Iris pigment epithelial cell (primary cell): Measurements from ENCODE around the gene STAT3.
A peak's percentile ranks its signal among the peaks of the same experiment; 100 is the strongest.
"Not testable (repeated sequence)": the region's sequence is repeated elsewhere in the genome, so short reads cannot be mapped to it uniquely, and the experiment has no call there.

Experiments used
- DNase-seq: peaks from one replicate; pipeline ENCODE4 v3.0.0-alpha.2; 2011; ENCODE audit warnings: low read depth

Gene STAT3

GRCh38 chr17:42409523-42410318 is 21.5 kb upstream of the STAT3 start:
- peak; percentile 93 for DNase-seq

GRCh38 chr17:42408061-42408460 is 19.8 kb upstream of the STAT3 start:
- no peak for DNase-seq

- no peak for DNase-seq
Measured at GRCh38 chr17:42407289-42407836, 19.1 kb upstream of the STAT3 start.

GRCh38 chr17:42406615-42407288 is 18.5 kb upstream of the STAT3 start:
- DNase-seq = no peak

GRCh38 chr17:42405963-42406495 is 17.8 kb upstream of the STAT3 start:
- peak; percentile 67 for DNase-seq

- no peak for DNase-seq
Measured at GRCh38 chr17:42405076-42405475, 16.8 kb upstream of the STAT3 start.

- no peak for DNase-seq
Measured at GRCh38 chr17:42404326-42405055, 16.2 kb upstream of the STAT3 start.

GRCh38 chr17:42403150-42403549 is 14.9 kb upstream of the STAT3 start:
- DNase-seq = no peak

- DNase-seq = no peak
Measured at GRCh38 chr17:42402117-42402516, 13.9 kb upstream of the STAT3 start.

GRCh38 chr17:42400844-42401375 is 12.7 kb upstream of the STAT3 start:
- not testable (repeated sequence) for DNase-seq

- DNase-seq = no peak
Measured at GRCh38 chr17:42399948-42400843, 12.0 kb upstream of the STAT3 start.

GRCh38 chr17:42399121-42399520 is 10.9 kb upstream of the STAT3 start:
- DNase-seq = no peak

- DNase-seq = not testable (repeated sequence)
Measured at GRCh38 chr17:42395601-42396000, 7.4 kb upstream of the STAT3 start.

- no peak for DNase-seq
Measured at GRCh38 chr17:42394838-42395237, 6.6 kb upstream of the STAT3 start.

- no peak for DNase-seq
Measured at GRCh38 chr17:42392692-42393415, 4.6 kb upstream of the STAT3 start.

GRCh38 chr17:42391439-42391838 is 3.2 kb upstream of the STAT3 start:
- not testable (repeated sequence) for DNase-seq

GRCh38 chr17:42389899-42390298 is 1.7 kb upstream of the STAT3 start:
- no peak for DNase-seq

GRCh38 chr17:42389135-42389417 is 834 bp upstream of the STAT3 start:
- no peak for DNase-seq

GRCh38 chr17:42387661-42388380 is 421 bp downstream of the STAT3 start:
- DNase-seq = peak; percentile 27
